Measurements from ENCODE around the gene SUSD1.
A peak's percentile ranks its signal among the peaks of the same experiment; 100 is the strongest.

DNA sequence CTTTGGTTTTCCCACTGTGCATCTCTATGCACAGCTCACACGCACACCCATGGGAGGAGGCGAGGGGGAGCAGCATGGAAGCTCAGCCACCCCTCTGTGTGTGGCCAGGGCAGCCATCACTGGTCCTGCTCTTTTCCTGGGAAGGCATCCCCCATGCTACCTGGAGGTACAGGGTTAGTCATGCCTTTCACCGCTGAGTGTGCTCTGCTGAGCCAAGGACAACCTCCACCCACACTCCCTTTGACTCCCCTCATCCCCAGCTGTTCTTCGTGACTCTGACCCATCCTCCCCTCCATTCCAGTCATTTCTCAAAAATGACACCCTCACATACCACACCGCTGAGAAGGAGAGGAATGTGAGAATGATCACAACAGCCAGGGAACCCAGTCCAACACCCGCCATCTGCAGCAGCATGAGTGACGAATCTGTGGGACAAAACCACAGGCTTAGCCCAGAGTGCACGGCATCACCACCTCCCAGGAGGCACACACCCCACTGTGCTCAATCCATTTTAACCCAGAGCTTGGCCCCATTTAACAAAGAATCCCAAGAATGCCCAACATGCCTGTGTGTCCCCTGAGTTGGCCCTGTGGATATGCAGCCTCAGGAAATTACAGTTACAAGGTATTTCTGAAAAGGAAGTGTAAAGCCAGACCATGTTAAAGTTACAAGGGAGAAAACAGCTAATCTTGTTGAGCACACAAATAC lies 133.4 kb downstream of the SUSD1 start:
- TF ChIP-seq CTCF (IDR thresholded peaks at IDR 0.05 in 8 of 11, conservative IDR thresholded peaks at IDR 0.05 in 3 of 11) (no peak), POLR2AphosphoS5 (IDR thresholded peaks at IDR 0.05) (peak in 2 of 3 donors; percentile 31 to 58), POLR2A (IDR thresholded peaks at IDR 0.05) (no peak)

All from spleen (tissue), 7 donors.